Epithelial cell of esophagus (primary cell): ENCODE data around the gene HES1.
"Not testable (repeated sequence)": the region's sequence is repeated elsewhere in the genome, so short reads cannot be mapped to it uniquely, and the experiment has no call there.

Experiments
- DNase-seq: peaks from one replicate; pipeline ENCODE4 v3.0.0; 2010; ENCODE audit warnings: low read depth
- H3K4me3 ChIP-seq: 2 replicates; pipeline ENCODE4 v1.5.1; 2011; ENCODE audit warnings: mild to moderate bottlenecking, low read length, control low read depth
- CTCF ChIP-seq: IDR thresholded peaks from 2 replicates; pipeline ENCODE4 v1.5.1; 2011; ENCODE audit warnings: low read depth, mild to moderate bottlenecking, low read length, control low read depth, inconsistent platforms; ENCODE audit not compliant: insufficient read depth; ENCODE audit errors: missing control alignments

HES1 gene

DNA sequence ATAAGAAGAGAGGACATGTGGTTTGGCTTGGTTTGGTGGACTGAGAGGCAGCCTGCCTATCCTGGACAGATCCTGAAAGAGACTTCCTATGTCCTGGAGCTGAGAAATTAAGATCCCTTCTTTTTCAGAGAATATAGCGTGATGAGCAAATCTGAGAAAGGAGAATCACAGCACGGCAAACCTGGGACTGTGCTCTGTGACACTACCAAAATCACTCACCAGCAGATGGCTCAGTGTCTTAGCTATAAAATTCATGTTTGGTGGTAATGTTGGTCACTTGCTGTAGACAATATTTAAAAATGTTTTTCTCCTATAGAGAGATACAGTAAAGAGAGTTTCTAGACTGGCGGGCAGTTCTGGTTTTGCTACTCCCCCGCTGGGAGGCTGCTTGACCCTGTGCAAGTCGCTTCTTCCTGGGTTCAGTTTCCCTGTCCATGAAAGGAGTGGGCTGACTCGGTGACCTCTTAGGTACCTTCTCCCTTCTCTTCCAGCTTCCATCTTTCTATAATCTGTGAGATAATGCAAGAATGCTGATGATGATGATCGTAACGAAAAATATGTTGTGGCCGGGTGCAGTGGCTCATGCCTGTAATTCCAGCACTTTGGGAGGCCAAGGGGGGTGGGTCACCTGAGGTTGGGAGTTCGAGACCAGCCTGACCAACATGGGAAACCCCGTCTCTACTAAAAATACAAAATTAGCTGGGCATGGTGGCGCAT, 7.6 kb upstream of the HES1 start:
- no peak for TF ChIP-seq CTCF
- DNase-seq = no peak
- no peak overlapping the region for H3K4me3 ChIP-seq

DNA sequence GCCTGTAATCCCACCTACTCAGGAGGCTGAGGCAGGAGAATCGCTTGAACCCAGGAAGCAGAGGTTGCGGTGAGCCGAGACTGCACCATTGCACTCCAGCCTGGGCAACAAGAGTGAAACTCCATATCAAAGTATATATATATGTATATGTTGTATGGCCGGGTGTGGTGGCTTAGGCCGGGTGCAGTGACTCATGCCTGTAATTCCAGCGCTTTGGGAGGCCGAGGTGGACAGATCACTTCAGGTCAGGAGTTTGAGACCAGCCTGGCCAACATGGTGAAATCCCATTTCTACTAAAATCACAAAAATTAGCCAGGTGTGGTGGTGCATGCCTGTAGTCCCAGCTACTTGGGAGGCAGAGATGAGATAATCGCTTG, 7.0 kb upstream of the HES1 start:
- not testable (repeated sequence) for DNase-seq

DNA sequence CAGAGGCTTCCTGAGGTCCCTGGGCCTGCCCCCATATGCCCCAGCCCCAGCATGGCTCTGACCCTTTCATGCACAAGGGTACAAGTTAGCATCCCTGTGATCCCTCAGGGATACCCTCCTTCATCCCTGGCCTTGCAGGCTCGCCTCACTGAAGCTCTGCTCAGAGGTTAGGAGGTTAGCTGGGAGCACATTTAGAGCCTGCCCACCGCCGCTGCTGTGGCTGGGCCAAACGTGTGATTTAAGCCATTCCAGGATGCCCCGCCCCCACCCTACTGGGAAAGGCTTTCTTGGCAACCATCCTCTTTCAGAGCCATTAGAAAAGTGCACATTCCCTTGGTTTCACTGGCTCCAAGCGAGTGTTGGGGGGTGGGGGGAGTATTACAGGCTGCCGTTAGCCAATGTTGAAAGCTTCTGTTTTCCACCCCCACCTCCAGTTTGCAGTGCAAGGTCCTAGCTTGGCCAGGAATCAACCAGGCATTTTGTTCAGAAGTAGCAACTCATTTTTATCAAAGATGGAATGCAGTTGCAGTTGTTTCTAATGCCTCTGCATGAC, 6.3 kb upstream of the HES1 start:
- TF ChIP-seq CTCF = no peak
- no peak overlapping the region for H3K4me3 ChIP-seq
- DNase-seq = no peak

More for the DNA sequence above, 7.0 kb upstream of the HES1 start:
- H3K4me3 ChIP-seq = not testable (repeated sequence)

- TF ChIP-seq CTCF = no peak
- no peak for DNase-seq
- H3K4me3 ChIP-seq = no peak overlapping the region
Observed at GRCh38 chr3:194130188-194130587, 5.8 kb upstream of the HES1 start.

DNA sequence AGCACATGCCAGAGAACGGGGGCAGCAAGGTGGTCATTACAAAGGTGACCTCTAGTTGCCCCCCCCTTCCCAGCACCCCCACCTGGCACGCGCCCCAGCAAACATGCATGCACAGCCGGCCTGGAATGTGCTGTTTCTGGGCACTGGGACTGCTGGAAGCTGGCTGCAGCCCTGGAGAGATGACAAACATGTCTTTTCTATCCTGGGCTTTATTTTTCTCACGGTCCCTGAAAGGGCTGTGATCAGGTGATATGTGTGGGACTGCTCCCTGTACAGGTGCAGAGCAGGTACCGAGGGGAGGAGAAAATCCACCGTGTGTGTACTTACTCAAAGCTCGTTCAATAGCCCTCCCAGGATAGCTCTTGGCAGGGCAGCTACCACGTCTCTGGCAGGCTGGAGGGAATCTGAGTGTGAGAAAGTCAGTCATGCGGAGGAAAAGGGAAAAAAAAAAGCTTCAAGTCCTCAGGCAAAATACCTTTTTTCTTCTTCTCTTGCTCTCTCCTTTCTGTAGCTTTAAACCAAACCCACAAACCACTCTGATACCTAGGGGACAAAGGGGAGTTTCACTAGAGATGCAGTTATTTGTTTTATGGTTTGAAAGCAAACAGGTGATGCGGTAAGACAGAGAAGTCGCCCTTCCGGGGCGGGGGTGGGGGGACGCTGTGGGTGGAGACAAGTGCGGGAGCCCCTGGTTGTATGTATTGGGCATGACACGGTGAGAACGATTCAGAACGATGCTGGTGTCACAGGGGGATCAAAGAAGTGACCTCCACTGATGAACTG, 5.0 kb upstream of the HES1 start:
- DNase-seq = peak; percentile 56
- no peak overlapping the region for H3K4me3 ChIP-seq
- no peak for TF ChIP-seq CTCF

DNA sequence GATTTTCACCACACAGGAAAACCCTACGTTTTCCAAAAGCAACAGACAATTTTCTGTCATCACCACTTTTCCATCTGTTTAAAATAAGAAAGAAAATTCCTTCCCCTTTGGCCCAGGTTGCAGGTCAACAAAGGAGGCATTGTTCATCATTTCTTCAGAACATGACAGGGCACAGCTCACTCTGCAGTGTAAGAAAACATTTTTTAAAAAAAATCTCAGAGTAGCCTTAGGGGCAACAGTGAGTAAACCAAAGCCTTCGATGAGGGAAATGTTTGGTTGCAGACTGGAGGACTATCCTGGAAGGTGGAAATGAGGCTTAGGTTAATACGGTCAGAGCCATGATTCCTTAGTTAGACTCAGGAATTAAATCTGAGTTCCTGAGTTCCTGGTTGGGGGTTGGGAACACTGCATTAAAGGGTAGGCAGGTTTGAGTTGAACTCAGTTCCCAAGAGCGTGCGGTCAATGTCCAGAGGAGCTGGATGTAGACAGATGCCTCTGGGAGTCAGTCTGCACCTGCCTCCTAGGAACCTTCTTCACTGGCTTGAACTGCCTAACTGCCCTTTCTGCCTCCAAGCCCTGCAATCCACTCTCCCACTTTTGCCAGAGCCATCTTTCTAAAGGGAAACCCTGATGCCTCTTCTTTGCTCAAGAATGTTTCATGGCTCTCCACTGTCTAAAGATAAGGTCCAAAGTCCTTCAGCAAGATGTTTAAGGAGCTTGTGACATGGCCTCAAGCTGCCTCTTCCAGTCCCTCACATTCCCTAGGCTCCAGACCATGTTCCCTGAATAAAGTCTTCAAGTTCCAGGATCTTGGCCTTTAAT, 3.3 kb upstream of the HES1 start:
- DNase-seq = peak; percentile 79

More for the DNA sequence above, 3.3 kb upstream of the HES1 start:
- no peak overlapping the region for H3K4me3 ChIP-seq
- TF ChIP-seq CTCF = no peak
